ENCODE results near the gene RAB28. TPM values are rescaled to one million over a fixed set of nuclear protein-coding genes. Genes with fewer than 3 reads are reported as not detected.

The RAB28 gene
- total RNA-seq, 1 donor from 2014 or later = 17.1 TPM

Other genes starting within 250 kb of the RAB28 start
- gene NKX3-2, start 60.2 kb upstream of the RAB28 start, total RNA-seq = not detected
- 46.3 TPM for gene BOD1L1, start 143.4 kb upstream of the RAB28 start, total RNA-seq

All from ureter (tissue), 1 donor.